ENCODE measurements around the gene MRPL38.

GRCh38 chr17:75909812-75910274 lies 5.2 kb upstream of the MRPL38 start:
- no peak for TF ChIP-seq POLR2AphosphoS5 (IDR thresholded peaks at IDR 0.05; ENCODE audit: borderline replicate concordance, low read depth, low read length)
- no peak for TF ChIP-seq EZH2 (IDR thresholded peaks at IDR 0.05)
- no peak for TF ChIP-seq FOXP2 (optimal IDR thresholded peaks at IDR 0.05; ENCODE audit: control extremely low read depth, extremely low read length, insufficient read depth)
